ENCODE measurements around the gene YIPF5.

DNA sequence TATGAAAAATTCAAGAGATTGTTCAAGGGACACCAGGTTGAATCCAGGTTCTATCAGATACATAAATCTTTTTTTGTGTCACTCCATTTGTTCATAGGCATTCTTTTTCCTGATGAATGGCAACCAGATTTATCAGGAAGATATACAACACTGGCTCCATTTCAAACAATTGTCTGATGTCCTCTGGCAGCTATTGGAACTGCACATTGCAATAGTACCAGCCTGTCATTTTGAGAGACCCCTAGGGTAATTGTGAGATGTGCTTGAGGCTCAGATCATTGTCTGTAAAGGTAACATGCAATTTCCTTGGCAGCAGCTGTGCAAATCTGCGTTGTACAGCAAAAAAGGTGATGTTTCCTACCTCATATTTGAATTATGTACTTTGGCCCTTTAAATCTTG lies 26.2 kb upstream of the YIPF5 start:
- TF ChIP-seq, protein P1, sequence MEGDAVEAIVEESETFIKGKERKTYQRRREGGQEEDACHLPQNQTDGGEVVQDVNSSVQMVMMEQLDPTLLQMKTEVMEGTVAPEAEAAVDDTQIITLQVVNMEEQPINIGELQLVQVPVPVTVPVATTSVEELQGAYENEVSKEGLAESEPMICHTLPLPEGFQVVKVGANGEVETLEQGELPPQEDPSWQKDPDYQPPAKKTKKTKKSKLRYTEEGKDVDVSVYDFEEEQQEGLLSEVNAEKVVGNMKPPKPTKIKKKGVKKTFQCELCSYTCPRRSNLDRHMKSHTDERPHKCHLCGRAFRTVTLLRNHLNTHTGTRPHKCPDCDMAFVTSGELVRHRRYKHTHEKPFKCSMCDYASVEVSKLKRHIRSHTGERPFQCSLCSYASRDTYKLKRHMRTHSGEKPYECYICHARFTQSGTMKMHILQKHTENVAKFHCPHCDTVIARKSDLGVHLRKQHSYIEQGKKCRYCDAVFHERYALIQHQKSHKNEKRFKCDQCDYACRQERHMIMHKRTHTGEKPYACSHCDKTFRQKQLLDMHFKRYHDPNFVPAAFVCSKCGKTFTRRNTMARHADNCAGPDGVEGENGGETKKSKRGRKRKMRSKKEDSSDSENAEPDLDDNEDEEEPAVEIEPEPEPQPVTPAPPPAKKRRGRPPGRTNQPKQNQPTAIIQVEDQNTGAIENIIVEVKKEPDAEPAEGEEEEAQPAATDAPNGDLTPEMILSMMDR (IDR thresholded peaks at IDR 0.05), result no peak
- TF ChIP-seq POLR2A (IDR thresholded peaks at IDR 0.05), result no peak
